Keratinocyte (primary cell): ENCODE measurements around the gene MLLT3. TPM values are rescaled to one million over a fixed set of nuclear protein-coding genes. Genes with fewer than 3 reads are reported as not detected.

ENCODE experiments used
- DNase-seq: peaks from one replicate; pipeline ENCODE4 v3.0.0-alpha.2; 2011; ENCODE audit warnings: low read depth, missing footprints, low spot score
- FAIRE-seq: peaks from 2 replicates; lab custom pipeline; 2011; peaks lifted over from hg19 to GRCh38; lab: Jason Lieb, UNC
- H2AFZ ChIP-seq: 2 replicates; pipeline ENCODE4 v1.6.0; 2012; ENCODE audit warnings: low read length, control low read depth, inconsistent platforms; ENCODE audit not compliant: control insufficient read depth
- H3K27ac ChIP-seq: 2 replicates; pipeline ENCODE4 v1.5.1; 2011; ENCODE audit warnings: low read length; ENCODE audit not compliant: control insufficient read depth, insufficient read depth
- H3K27me3 ChIP-seq: 3 replicates; pipeline ENCODE4 v1.6.0; 2011; ENCODE audit warnings: low read length; ENCODE audit not compliant: control insufficient read depth, insufficient read depth; ENCODE audit errors: extremely low read depth
- H3K36me3 ChIP-seq, 2 experiments: 2 replicates in 1 of 2; 3 replicates in 1 of 2; pipeline ENCODE4 v1.5.1; 2011; ENCODE audit warnings: low read length in 2 of 2, mild to moderate bottlenecking in 1 of 2; ENCODE audit not compliant: control insufficient read depth in 2 of 2, insufficient read depth in 2 of 2; ENCODE audit errors: extremely low read depth in 1 of 2
- H3K4me1 ChIP-seq: 3 replicates; pipeline ENCODE4 v1.5.1; 2011; ENCODE audit warnings: low read length; ENCODE audit not compliant: control insufficient read depth, insufficient read depth; ENCODE audit errors: extremely low read depth
- H3K4me2 ChIP-seq: 3 replicates; pipeline ENCODE4 v1.6.0; 2011; ENCODE audit warnings: low read depth, low read length; ENCODE audit not compliant: control insufficient read depth, insufficient read depth; ENCODE audit errors: extremely low read depth
- H3K4me3 ChIP-seq, 3 experiments: fragments of 200-600 bp in 1 of 3; sonication (generic) in 1 of 3; 2 replicates in 2 of 3; 3 replicates in 1 of 3; pipeline ENCODE4 v1.5.1; 2011 to 2016; ENCODE audit warnings: low read length in 3 of 3, mild to moderate bottlenecking in 3 of 3, control low read depth in 2 of 3, inconsistent platforms in 1 of 3, low read depth in 1 of 3, mixed read lengths in 1 of 3, mixed run types in 1 of 3, moderate library complexity in 1 of 3; ENCODE audit not compliant: control insufficient read depth in 2 of 3, insufficient read depth in 2 of 3; ENCODE audit errors: extremely low read depth in 1 of 3
- H3K79me2 ChIP-seq: 2 replicates; pipeline ENCODE4 v1.6.0; 2012; ENCODE audit warnings: low read length; ENCODE audit not compliant: control insufficient read depth, insufficient read depth
- H3K9ac ChIP-seq: 3 replicates; pipeline ENCODE4 v1.6.0; 2011; ENCODE audit warnings: low read length; ENCODE audit not compliant: control insufficient read depth, insufficient read depth; ENCODE audit errors: extremely low read depth
- H3K9me1 ChIP-seq: 3 replicates; pipeline ENCODE4 v1.6.0; 2011; ENCODE audit warnings: low read length; ENCODE audit not compliant: control insufficient read depth, insufficient read depth; ENCODE audit errors: extremely low read depth
- H3K9me3 ChIP-seq: 2 replicates; pipeline ENCODE4 v1.5.1; 2012; ENCODE audit warnings: low read depth, low read length; ENCODE audit not compliant: control insufficient read depth
- H4K20me1 ChIP-seq: 3 replicates; pipeline ENCODE4 v1.6.0; 2011; ENCODE audit warnings: low read length; ENCODE audit not compliant: control insufficient read depth, insufficient read depth; ENCODE audit errors: extremely low read depth
- CTCF ChIP-seq, 3 experiments: IDR thresholded peaks in 1 of 3; conservative IDR thresholded peaks in 1 of 3; optimal IDR thresholded peaks in 1 of 3; 2 replicates in 2 of 3; 3 replicates in 1 of 3; pipeline versions ENCODE3 to v1.5.1; 2011; ENCODE audit warnings: low read length in 3 of 3, mild to moderate bottlenecking in 3 of 3, moderate library complexity in 2 of 3, control low read depth in 1 of 3, inconsistent platforms in 1 of 3; ENCODE audit not compliant: insufficient read depth in 2 of 3; ENCODE audit errors: extremely low read depth in 1 of 3
- EZH2 ChIP-seq: IDR thresholded peaks from one replicate; pipeline ENCODE4 v1.6.1; 2012; ENCODE audit warnings: inconsistent platforms, mild to moderate bottlenecking, low read length, moderate library complexity
- dilution Hi-C: fragments of 300-500 bp; cut with MboI; formaldehyde crosslinking; loops from one replicate; pipeline ENCODE4 v1.7.0; 2020; ENCODE audit warnings: low sequenced_read_pairs; ENCODE audit not compliant: extremely low pct_ligation_motif_present
- polyA plus RNA-seq, 5 experiments: library from polyadenylated mRNA; depleted of rRNA in 3 of 5; stranded (reverse) in 3 of 5; stranded (forward) in 1 of 5; unstranded in 1 of 5; fragments of >200 nt; gene quantifications; 1 replicate in 1 of 5; 2 replicates in 3 of 5; 3 replicates in 1 of 5; pipeline versions ENCODE4 v1.2.1 to v1.2.3, GENCODE V29; 2011 to 2012; ENCODE audit warnings: missing spikeins in 2 of 5, low read depth in 1 of 5, low replicate concordance in 1 of 5

Gene MLLT3
- polyA plus RNA-seq, 1 donor (not counting 4 experiments of a cell fraction or from before 2014, with no cell fraction given): 17.0 TPM

GRCh38 chr9:20426019-20426418 is 196.3 kb downstream of the MLLT3 start:
- dilution Hi-C loops: no loop called here
- no peaks in the 10 kb centered on the region for H3K9me1 ChIP-seq
- no peak overlapping the region for H2AFZ ChIP-seq

GRCh38 chr9:20419533-20419932 is 202.8 kb downstream of the MLLT3 start:
- H3K9ac ChIP-seq: no peak overlapping the region
- H3K4me3 ChIP-seq: no peak overlapping the region
- TF ChIP-seq CTCF (optimal IDR thresholded peaks at IDR 0.05 in 1 of 3, IDR thresholded peaks at IDR 0.05 in 1 of 3, conservative IDR thresholded peaks at IDR 0.05 in 1 of 3; ENCODE audit: extremely low read depth in 1 of 3, insufficient read depth in 2 of 3, low read length in 3 of 3): no peak
- TF ChIP-seq EZH2: no peak
- H3K79me2 ChIP-seq: no peaks in the 10 kb centered on the region
- H3K36me3 ChIP-seq: no peaks in the 10 kb centered on the region
- dilution Hi-C loops: loop anchor here (10.0 kb wide), 1 partner anchor 55 kb away; no protein-coding TSS in a partner anchor
- no peaks in the 10 kb centered on the region for H3K27me3 ChIP-seq
- H3K9me1 ChIP-seq: no peaks in the 10 kb centered on the region
- no peak overlapping the region for H2AFZ ChIP-seq
- H3K9me3 ChIP-seq: no peaks in the 10 kb centered on the region
- H3K27ac ChIP-seq: no peak overlapping the region
- H3K4me1 ChIP-seq: no peaks in the 10 kb centered on the region
- FAIRE-seq: no peak
- H3K4me2 ChIP-seq: no peak overlapping the region
- DNase-seq: no peak
- no peaks in the 10 kb centered on the region for H4K20me1 ChIP-seq

More at GRCh38 chr9:20426019-20426418, 196.3 kb downstream of the MLLT3 start:
- no peaks in the 10 kb centered on the region for H3K27me3 ChIP-seq
- H3K36me3 ChIP-seq: no peaks in the 10 kb centered on the region
- TF ChIP-seq EZH2 (no peak), CTCF (optimal IDR thresholded peaks at IDR 0.05 in 1 of 3, IDR thresholded peaks at IDR 0.05 in 1 of 3, conservative IDR thresholded peaks at IDR 0.05 in 1 of 3; ENCODE audit: extremely low read depth in 1 of 3, insufficient read depth in 2 of 3, low read length in 3 of 3) (no peak)
- H3K4me1 ChIP-seq: no peaks in the 10 kb centered on the region
- no peaks in the 10 kb centered on the region for H3K79me2 ChIP-seq
- H4K20me1 ChIP-seq: no peaks in the 10 kb centered on the region
- H3K4me3 ChIP-seq: no peak overlapping the region
- H3K9ac ChIP-seq: no peak overlapping the region
- H3K4me2 ChIP-seq: no peak overlapping the region
- no peaks in the 10 kb centered on the region for H3K9me3 ChIP-seq
- DNase-seq (no peak), FAIRE-seq (no peak)
- no peak overlapping the region for H3K27ac ChIP-seq
